ENCODE measurements around the gene SPEF2. TPM values are rescaled to one million over a fixed set of nuclear protein-coding genes. Genes with fewer than 3 reads are reported as not detected.

Gene SPEF2
- total RNA-seq, 2 experiments from 2014 or later: 10.6 to 13.0 TPM

GRCh38 chr5:35823347-35824098, 205.9 kb downstream of the SPEF2 start:
- ChIA-PET CTCF (interaction anchor here (0.8 to 6.0 kb wide), 13 partner anchors 10 to 205 kb away, joined by 3 to 59 read pairs (median 5); partner anchors contain the start of gene IL7R), POLR2A (interaction anchor here (1.3 to 7.3 kb wide), 9 partner anchors 9 to 77 kb away, joined by 3 to 87 read pairs (median 10); partner anchors contain the start of gene IL7R)
- Mint-ChIP-seq H3K36me3 (peaks cover 9% of the 10 kb centered on the region), H3K4me1 (ENCODE audit: low read depth) (peaks cover 97% of the 10 kb centered on the region), H3K27ac (peak overlapping the region; percentile 94), H3K4me3 (no peak overlapping the region), H3K9me3 (peaks cover 4% of the 10 kb centered on the region), H3K27me3 (no peaks in the 10 kb centered on the region)
- peak; percentile 43 for DNase-seq
- intact Hi-C loops (cut with micrococcal nuclease): loop anchor here (5.0 kb wide), 1 partner anchor 151 kb away; no protein-coding TSS in a partner anchor

GRCh38 chr5:35826056-35826455, 208.4 kb downstream of the SPEF2 start:
- DNase-seq: no peak
- Mint-ChIP-seq H3K4me3 (peak overlapping the region; percentile 45), H3K36me3 (peaks cover 3% of the 10 kb centered on the region), H3K4me1 (ENCODE audit: low read depth) (peaks cover 94% of the 10 kb centered on the region), H3K27me3 (no peaks in the 10 kb centered on the region), H3K27ac (peak overlapping the region; percentile 94), H3K9me3 (peaks cover 1% of the 10 kb centered on the region)
- intact Hi-C loops (cut with micrococcal nuclease): loop anchor here (1.0 kb wide), 1 partner anchor 10 kb away; no protein-coding TSS in a partner anchor
- ChIA-PET CTCF (interaction anchor here (1.2 to 1.8 kb wide), 4 partner anchors 9 to 32 kb away, joined by 4 to 6 read pairs (median 5); no protein-coding TSS in a partner anchor), POLR2A (interaction anchor here (1.3 to 7.3 kb wide), 4 partner anchors 15 to 33 kb away, joined by 4 to 87 read pairs (median 18); partner anchors contain the start of gene IL7R)

GRCh38 chr5:35826554-35826953, 208.9 kb downstream of the SPEF2 start:
- intact Hi-C loops (cut with micrococcal nuclease): loop anchor here (1.0 kb wide), 1 partner anchor 10 kb away; no protein-coding TSS in a partner anchor
- no peaks in the 10 kb centered on the region for H3K9me3 Mint-ChIP-seq
- peak overlapping the region; percentile 94 for H3K27ac Mint-ChIP-seq
- CTCF ChIA-PET: interaction anchor here (0.7 to 1.8 kb wide), 6 partner anchors 9 to 101 kb away, joined by 3 to 6 read pairs (median 4); no protein-coding TSS in a partner anchor
- DNase-seq: peak; percentile 58
- POLR2A ChIA-PET: interaction anchor here (0.7 to 7.3 kb wide), 6 partner anchors 16 to 49 kb away, joined by 3 to 87 read pairs (median 8); partner anchors contain the start of gene IL7R
- H3K27me3 Mint-ChIP-seq: no peaks in the 10 kb centered on the region
- H3K36me3 Mint-ChIP-seq: peaks cover 3% of the 10 kb centered on the region
- H3K4me1 Mint-ChIP-seq (ENCODE audit: low read depth): peaks cover 96% of the 10 kb centered on the region
- peak overlapping the region; percentile 45 for H3K4me3 Mint-ChIP-seq

- ChIA-PET POLR2A (interaction anchor here (0.7 to 7.8 kb wide), 4 partner anchors 25 to 31 kb away, joined by 3 to 160 read pairs (median 54); partner anchors contain the start of gene IL7R), CTCF (interaction anchor here (1.0 to 1.8 kb wide), 3 partner anchors 23 to 34 kb away, joined by 4 to 5 read pairs (median 5); no protein-coding TSS in a partner anchor)
- H3K27me3 Mint-ChIP-seq: no peaks in the 10 kb centered on the region
- H3K36me3 Mint-ChIP-seq: peaks cover 3% of the 10 kb centered on the region
- H3K9me3 Mint-ChIP-seq: no peaks in the 10 kb centered on the region
- no peak overlapping the region for H3K4me3 Mint-ChIP-seq
- intact Hi-C loops (cut with micrococcal nuclease): no loop called here
- H3K27ac Mint-ChIP-seq: peak overlapping the region; percentile 94
- DNase-seq: no peak
- H3K4me1 Mint-ChIP-seq (ENCODE audit: low read depth): peaks cover 95% of the 10 kb centered on the region
Observed at GRCh38 chr5:35828082-35828598, 210.5 kb downstream of the SPEF2 start.

- intact Hi-C loops (cut with micrococcal nuclease): loop anchor here (5.0 kb wide), 1 partner anchor 93 kb away; no protein-coding TSS in a partner anchor
- no peak for DNase-seq
- Mint-ChIP-seq H3K27ac (peak overlapping the region; percentile 96), H3K9me3 (no peaks in the 10 kb centered on the region), H3K27me3 (no peaks in the 10 kb centered on the region), H3K4me3 (peak overlapping the region; percentile 27), H3K36me3 (peaks cover 12% of the 10 kb centered on the region), H3K4me1 (ENCODE audit: low read depth) (peaks cover 94% of the 10 kb centered on the region)
- CTCF ChIA-PET: interaction anchor here (0.8 to 1.3 kb wide), 7 partner anchors 9 to 180 kb away, joined by 3 to 6 read pairs (median 3); no protein-coding TSS in a partner anchor
- POLR2A ChIA-PET: interaction anchor here (0.9 to 7.8 kb wide), 5 partner anchors 8 to 96 kb away, joined by 3 to 160 read pairs (median 4); partner anchors contain the start of gene IL7R
Observed at GRCh38 chr5:35830587-35830986, 212.9 kb downstream of the SPEF2 start.

- H3K27ac Mint-ChIP-seq: peak overlapping the region; percentile 96
- H3K9me3 Mint-ChIP-seq: no peaks in the 10 kb centered on the region
- H3K4me3 Mint-ChIP-seq: peak overlapping the region; percentile 46
- intact Hi-C loops (cut with micrococcal nuclease): loop anchor here (1.0 to 5.0 kb wide), 3 partner anchors 11 to 95 kb away; no protein-coding TSS in a partner anchor
- POLR2A ChIA-PET: interaction anchor here (1.0 to 7.8 kb wide), 7 partner anchors 11 to 72 kb away, joined by 4 to 160 read pairs (median 6); partner anchors contain the start of gene IL7R
- peaks cover 92% of the 10 kb centered on the region for H3K4me1 Mint-ChIP-seq (ENCODE audit: low read depth)
- CTCF ChIA-PET: interaction anchor here (0.6 to 2.8 kb wide), 10 partner anchors 10 to 164 kb away, joined by 3 to 12 read pairs (median 6); no protein-coding TSS in a partner anchor
- peaks cover 14% of the 10 kb centered on the region for H3K36me3 Mint-ChIP-seq
- no peak for DNase-seq
- H3K27me3 Mint-ChIP-seq: no peaks in the 10 kb centered on the region
Observed at GRCh38 chr5:35832762-35833161, 215.1 kb downstream of the SPEF2 start.

GRCh38 chr5:35833224-35833623, 215.6 kb downstream of the SPEF2 start:
- Mint-ChIP-seq H3K27me3 (no peaks in the 10 kb centered on the region), H3K4me3 (peak overlapping the region; percentile 46), H3K27ac (peak overlapping the region; percentile 96), H3K9me3 (no peaks in the 10 kb centered on the region), H3K4me1 (ENCODE audit: low read depth) (peaks cover 92% of the 10 kb centered on the region), H3K36me3 (peaks cover 14% of the 10 kb centered on the region)
- DNase-seq: no peak
- CTCF ChIA-PET: interaction anchor here (0.6 to 2.8 kb wide), 11 partner anchors 11 to 165 kb away, joined by 3 to 12 read pairs (median 5); no protein-coding TSS in a partner anchor
- intact Hi-C loops (cut with micrococcal nuclease): loop anchor here (5.0 kb wide), 1 partner anchor 96 kb away; no protein-coding TSS in a partner anchor
- POLR2A ChIA-PET: interaction anchor here (1.0 to 7.8 kb wide), 6 partner anchors 11 to 71 kb away, joined by 5 to 160 read pairs (median 9); partner anchors contain the start of gene IL7R

GRCh38 chr5:35835796-35836742, 218.4 kb downstream of the SPEF2 start:
- no peaks in the 10 kb centered on the region for H3K27me3 Mint-ChIP-seq
- intact Hi-C loops (cut with micrococcal nuclease): loop anchor here (1.0 to 5.0 kb wide), 9 partner anchors 10 to 164 kb away; no protein-coding TSS in a partner anchor
- CTCF ChIA-PET: interaction anchor here (0.7 to 1.6 kb wide), 2 partner anchors 24 to 59 kb away, joined by 3 to 4 read pairs; no protein-coding TSS in a partner anchor
- peaks cover 19% of the 10 kb centered on the region for H3K36me3 Mint-ChIP-seq
- H3K4me1 Mint-ChIP-seq (ENCODE audit: low read depth): peaks cover 91% of the 10 kb centered on the region
- peak overlapping the region; percentile 65 for H3K4me3 Mint-ChIP-seq
- peak overlapping the region; percentile 96 for H3K27ac Mint-ChIP-seq
- POLR2A ChIA-PET: interaction anchor here (0.6 to 7.8 kb wide), 7 partner anchors 14 to 46 kb away, joined by 3 to 160 read pairs (median 4); partner anchors contain the start of gene IL7R
- no peaks in the 10 kb centered on the region for H3K9me3 Mint-ChIP-seq
- DNase-seq: peak; percentile 45

GRCh38 chr5:35838370-35839042, 220.8 kb downstream of the SPEF2 start:
- Mint-ChIP-seq H3K9me3 (peaks cover 9% of the 10 kb centered on the region), H3K27me3 (no peaks in the 10 kb centered on the region), H3K27ac (peak overlapping the region; percentile 96), H3K4me3 (peak overlapping the region; percentile 50), H3K36me3 (peaks cover 31% of the 10 kb centered on the region), H3K4me1 (ENCODE audit: low read depth) (peaks cover 70% of the 10 kb centered on the region)
- ChIA-PET CTCF (interaction anchor here (0.6 to 1.9 kb wide), 6 partner anchors 13 to 87 kb away, joined by 3 to 6 read pairs (median 3); partner anchors contain the start of gene IL7R), POLR2A (interaction anchor here (0.6 to 1.9 kb wide), 8 partner anchors 8 to 63 kb away, joined by 3 to 16 read pairs (median 4); partner anchors contain the start of gene IL7R)
- peak; percentile 76 for DNase-seq
- intact Hi-C loops (cut with micrococcal nuclease): loop anchor here (5.0 kb wide), 1 partner anchor 166 kb away; no protein-coding TSS in a partner anchor

- intact Hi-C loops (cut with micrococcal nuclease): no loop called here
- no peak overlapping the region for H3K27ac Mint-ChIP-seq
- H3K36me3 Mint-ChIP-seq: peaks cover 56% of the 10 kb centered on the region
- CTCF ChIA-PET: no interaction called here
- no peak overlapping the region for H3K4me3 Mint-ChIP-seq
- H3K9me3 Mint-ChIP-seq: peaks cover 50% of the 10 kb centered on the region
- peaks cover 34% of the 10 kb centered on the region for H3K4me1 Mint-ChIP-seq (ENCODE audit: low read depth)
- DNase-seq: no peak
- POLR2A ChIA-PET: interaction anchor here (0.9 kb wide), 1 partner anchor 9 kb away, joined by 5 read pairs; no protein-coding TSS in a partner anchor
- no peaks in the 10 kb centered on the region for H3K27me3 Mint-ChIP-seq
Observed at GRCh38 chr5:35842856-35843255, 225.2 kb downstream of the SPEF2 start.

All from activated CD4-positive, alpha-beta memory T cell treated with anti-CD3 and anti-CD28 coated beads for 36 hours (primary cell).